Stimulated activated CD4-positive, alpha-beta T cell treated with anti-CD3 and anti-CD28 coated beads, Interleukin-1b, Interleukin-23, amount 100 ng/mL, for 4 hours (primary cell): ENCODE measurements around the gene HORMAD2.

Experiments used
- DNase-seq, 2 donors: peaks; one replicate each; pipeline ENCODE4 v3.0.0-alpha.2; 2020; ENCODE audit warnings: low read depth in 2 of 2

Gene HORMAD2

DNA sequence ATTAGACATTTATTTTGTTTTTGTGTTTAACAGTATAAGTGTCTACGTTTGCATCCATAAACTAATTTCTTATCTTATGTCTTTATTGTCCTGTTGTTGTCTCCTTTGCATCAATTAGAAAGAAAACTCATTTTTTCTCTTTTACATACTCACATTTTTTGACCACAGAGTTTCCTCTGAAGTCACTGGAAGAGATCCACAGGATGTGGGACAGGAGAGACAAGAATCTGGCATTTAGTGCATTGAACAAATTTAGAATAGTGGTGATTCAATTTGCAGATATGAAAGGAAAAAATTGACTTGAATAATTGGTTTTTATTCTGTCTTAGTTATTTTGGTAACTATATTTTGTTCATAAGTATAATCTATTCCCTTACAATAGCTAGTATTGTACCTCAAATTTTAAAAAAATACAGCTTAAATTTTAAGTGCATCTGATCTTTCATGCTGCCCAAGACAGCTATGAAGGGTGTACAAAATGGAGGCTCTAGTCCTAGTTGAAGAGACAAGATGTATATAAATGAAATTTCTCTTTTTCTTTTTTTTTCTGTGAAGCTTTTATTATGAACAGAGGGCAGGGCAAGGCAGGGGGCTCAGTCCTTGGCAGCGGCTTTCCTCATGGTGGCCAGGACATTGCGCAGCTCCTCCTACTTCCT, 24.4 kb downstream of the HORMAD2 start:
- DNase-seq = no peak

- DNase-seq = no peak
Measured at GRCh38 chr22:30105483-30105882, 25.2 kb downstream of the HORMAD2 start.

GRCh38 chr22:30113494-30113893, 33.2 kb downstream of the HORMAD2 start:
- no peak for DNase-seq

DNA sequence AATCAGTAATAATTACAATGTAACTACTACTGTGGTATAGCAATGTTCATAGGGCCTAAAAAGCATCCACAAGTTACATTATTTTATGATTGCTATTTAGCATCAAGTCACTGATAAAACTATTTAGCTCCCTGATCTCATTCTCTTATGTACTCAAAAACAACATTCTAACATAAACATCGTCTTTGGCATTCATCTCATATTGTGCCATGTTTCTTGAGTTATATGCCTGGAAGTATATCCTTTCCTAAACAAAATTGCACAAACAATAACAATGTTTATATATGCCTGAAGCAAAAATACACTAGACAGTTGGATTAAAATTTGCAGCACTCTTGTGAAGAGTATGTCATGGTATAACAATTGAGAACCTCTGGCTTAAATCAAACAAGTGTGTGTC, 34.1 kb downstream of the HORMAD2 start:
- no peak for DNase-seq

DNA sequence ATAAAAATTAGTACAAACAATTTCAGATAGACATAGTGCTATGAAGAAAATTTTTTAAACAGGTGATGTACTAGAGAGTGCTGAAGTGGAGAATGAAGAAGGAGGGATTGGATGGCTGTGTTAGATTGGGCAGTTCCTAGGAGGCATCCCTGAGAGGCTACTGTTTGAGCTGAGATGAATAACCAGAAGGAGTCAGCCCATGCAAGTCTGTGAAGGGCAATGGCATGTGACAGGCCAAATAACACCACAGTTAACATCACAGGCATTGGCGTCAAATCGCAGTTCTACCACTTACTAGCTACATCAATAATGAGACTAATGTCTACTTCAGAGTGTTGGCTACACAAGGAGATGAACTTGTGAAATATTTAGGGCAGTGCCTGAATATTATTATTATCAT, 35.4 kb downstream of the HORMAD2 start:
- DNase-seq = no peak

DNA sequence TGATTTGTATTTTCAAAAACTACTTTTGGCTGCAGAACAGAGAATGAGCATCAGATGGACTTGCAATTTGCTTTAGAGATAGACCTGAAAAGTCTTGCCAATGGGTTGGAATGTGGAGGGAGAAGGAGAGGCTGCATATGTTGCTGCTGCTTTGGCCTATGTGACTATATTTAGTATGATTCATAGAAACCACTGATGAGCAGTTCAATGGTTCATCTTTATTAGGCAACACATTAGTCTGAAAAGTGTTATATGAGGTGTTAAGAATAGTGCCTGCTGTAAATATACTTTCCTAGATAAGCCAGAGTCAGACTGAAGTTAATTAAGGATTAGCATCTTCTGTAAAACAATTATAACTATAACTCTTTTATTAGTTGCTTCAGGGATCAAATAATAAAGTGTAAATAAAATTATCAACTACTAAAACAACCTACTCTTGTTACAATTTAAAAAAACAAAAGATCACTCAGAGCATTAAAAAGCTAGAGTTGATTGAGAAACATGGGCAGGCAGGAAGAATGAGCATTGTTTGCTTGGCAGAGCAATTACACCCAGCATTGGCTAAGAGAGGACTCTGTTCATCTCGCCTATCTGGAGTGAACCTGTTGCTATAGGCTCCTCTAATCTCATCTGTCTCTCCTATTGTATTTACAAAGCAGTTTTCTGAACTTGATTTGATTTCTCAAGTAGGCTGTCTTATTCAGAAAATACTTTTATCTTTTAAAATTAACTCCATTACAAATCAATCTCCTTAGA, 36.3 kb downstream of the HORMAD2 start:
- DNase-seq = no peak

DNA sequence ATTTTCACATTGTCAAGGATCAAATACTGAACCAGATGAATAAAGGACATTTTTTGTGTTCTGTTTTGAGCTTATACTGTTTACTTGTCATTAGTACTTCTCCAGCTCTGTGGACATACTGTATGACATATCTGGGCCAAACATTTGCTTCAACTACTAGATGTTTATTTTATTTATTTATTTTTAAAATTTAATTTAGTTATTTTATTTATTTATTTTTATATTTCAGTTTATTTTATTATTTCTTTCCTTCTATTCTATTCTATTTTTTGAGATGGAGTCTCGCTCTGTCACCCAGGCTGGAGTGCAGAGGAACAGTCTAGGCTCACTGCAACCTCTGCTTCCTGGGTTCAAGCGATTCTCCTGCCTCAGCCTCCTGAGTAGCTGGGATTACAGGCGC, 37.0 kb downstream of the HORMAD2 start:
- no peak for DNase-seq

- DNase-seq = no peak
Measured at GRCh38 chr22:30118291-30118690, 38.0 kb downstream of the HORMAD2 start.

DNA sequence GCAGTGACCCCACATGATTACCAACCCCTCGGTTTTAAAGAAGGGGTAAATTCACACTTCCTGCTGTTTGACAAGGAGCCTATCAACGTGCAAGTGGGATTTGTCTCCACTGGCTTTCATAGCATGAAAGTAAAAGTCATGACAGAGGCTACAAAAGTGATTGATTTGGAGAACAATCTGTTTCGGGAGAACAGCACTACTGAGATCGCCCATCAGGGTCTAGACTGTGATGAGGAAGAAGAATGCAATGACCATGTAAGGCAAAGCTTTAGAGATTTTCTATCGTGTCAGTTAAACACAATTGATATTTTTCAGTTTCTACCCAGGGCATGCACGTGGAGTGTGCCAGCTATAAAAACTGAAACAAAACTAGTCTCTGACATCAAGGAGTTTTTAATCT, 41.7 kb downstream of the HORMAD2 start:
- no peak for DNase-seq

- no peak for DNase-seq
Measured at GRCh38 chr22:30123463-30123862, 43.2 kb downstream of the HORMAD2 start.

DNA sequence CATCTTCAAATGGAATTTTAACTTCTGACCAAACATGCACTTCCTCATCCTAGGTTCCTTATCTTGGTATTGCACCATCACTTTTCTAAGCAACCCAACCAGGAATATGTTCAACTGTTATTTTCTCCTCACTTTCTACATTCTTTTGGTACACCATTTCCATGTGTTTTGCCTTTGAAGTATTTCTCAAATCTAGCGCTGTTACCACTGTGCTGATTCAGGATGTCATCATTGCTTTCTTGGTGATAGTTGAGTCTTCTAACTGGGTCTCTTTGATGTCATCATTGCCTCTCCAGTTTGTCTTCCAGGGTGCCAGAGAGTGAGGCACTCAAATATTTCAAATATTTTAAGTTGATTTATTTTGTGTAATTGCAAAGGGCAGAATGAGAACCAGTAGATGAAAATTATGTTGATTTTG, 47.5 kb downstream of the HORMAD2 start:
- DNase-seq = no peak

GRCh38 chr22:30128511-30128910, 48.2 kb downstream of the HORMAD2 start:
- DNase-seq = no peak

DNA sequence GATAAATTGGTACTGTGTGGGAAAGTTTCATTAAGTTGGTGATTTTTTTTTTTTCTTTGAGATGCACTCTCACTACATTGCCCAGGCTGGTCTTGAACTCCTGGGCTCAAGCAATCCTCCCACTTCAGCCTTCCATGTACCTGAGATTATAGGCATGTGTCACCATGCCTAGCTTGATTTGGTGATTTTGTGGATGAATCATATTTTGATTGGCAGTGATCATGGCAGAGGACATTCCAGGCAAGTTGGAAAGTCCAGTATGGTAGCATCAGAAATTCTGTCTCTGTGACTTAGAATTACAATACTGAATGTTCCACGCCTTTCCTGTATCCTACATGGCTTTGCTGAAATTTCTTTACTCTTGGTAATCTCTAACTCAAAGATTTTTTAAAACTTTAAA, 49.4 kb downstream of the HORMAD2 start:
- no peak for DNase-seq

DNA sequence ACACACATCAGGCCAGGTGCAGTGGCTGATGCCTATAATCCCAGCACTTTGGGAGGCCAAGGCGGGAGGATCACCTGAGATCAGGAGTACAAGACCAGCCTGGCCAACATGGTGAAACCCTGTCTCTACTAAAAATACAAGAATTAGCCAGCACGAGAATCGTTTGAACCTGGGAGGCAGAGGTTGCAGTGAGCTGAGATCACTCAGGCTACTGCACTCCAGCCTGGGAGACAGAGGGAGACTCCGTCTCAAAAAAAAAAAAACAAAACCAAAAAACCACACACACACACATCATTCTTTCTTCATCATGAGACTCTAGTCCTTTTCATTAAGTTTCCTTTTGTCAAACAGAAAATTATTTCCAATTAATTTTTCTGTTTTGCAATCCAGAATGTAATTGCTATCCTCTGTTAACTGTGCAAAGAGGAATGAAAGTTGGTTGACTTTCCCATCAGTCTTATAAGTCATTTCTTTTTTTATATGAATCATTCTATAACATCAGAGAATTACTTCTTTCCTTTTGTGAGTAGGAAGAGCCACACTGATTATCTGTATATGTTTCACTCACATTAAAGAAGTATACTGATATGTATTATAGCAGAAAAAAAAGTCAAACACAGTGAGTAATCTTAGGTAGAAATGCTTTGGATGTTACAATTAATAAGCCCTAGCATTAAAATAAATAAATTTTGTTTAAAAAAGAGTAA, 52.2 kb downstream of the HORMAD2 start:
- DNase-seq = no peak

DNA sequence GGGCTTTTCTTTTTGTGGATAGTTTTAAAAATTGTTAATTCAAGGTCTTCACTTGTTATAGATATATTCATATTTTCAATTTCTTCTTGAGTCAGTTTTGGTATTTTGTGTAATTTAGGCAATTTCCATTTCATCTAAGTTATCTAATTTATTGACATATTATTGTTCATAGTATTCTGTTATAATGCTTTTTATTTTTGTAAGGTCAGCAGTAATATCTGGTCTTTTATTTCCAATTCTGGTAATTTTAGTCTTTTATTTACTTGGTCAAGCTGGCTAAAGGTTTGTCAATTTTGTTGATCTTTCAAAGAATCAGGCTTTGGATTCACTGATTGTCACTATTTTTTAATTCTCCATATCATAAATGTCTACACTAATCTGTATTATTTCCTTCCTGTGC, 60.1 kb downstream of the HORMAD2 start:
- DNase-seq = no peak

GRCh38 chr22:30143265-30143664, 63.0 kb downstream of the HORMAD2 start:
- no peak for DNase-seq

- DNase-seq = no peak
Measured at GRCh38 chr22:30144391-30144790, 64.1 kb downstream of the HORMAD2 start.

- no peak for DNase-seq
Measured at GRCh38 chr22:30150212-30150611, 69.9 kb downstream of the HORMAD2 start.

- no peak for DNase-seq
Measured at GRCh38 chr22:30158277-30158676, 78.0 kb downstream of the HORMAD2 start.

GRCh38 chr22:30158744-30159500, 78.7 kb downstream of the HORMAD2 start:
- no peak for DNase-seq

- no peak for DNase-seq
Measured at GRCh38 chr22:30159561-30160353, 79.5 kb downstream of the HORMAD2 start.
